Measurements from ENCODE around the gene TUSC2. TPM values are rescaled to one million over a fixed set of nuclear protein-coding genes. Genes with fewer than 3 reads are reported as not detected.

The TUSC2 gene
- total and polyA plus RNA-seq, 2 of the 8 experiments (the other 6 are each of a cell fraction or from before 2014, with no cell fraction given) = 33.3 to 65.4 TPM

- H3K9ac ChIP-seq (replicated peaks in 1 of 4; ENCODE audit: extremely low read depth in 1 of 4, low read depth in 3 of 4, low read length in 3 of 4) = peak overlapping the region in 2 of 4 experiments; percentile 36 to 42; a peak in 5 of 7 replicates
- WGBS, 2 experiments (ENCODE audit: extremely low coverage in 1 of 2, insufficient coverage in 1 of 2, insufficient read length in 1 of 2, insufficient replicate concordance in 2 of 2, low coverage in 1 of 2, low lambda C conversion rate in 2 of 2, missing lambda C conversion rate in 1 of 2) = 33% methylated on average over 7 of the region's 7 CpGs; no CpG with 5 or more reads in 1 of the 2 experiments
- POLR2A ChIA-PET (ENCODE audit: partially characterized antibody) = interaction anchor here (0.5 to 5.3 kb wide), 8 partner anchors 10 to 36 kb away, joined by 3 to 22 read pairs (median 4); partner anchors contain the start of gene RASSF1
Observed at GRCh38 chr3:50350213-50350526, 22.1 kb upstream of the TUSC2 start.

More at GRCh38 chr3:50350213-50350526, 22.1 kb upstream of the TUSC2 start:
- H3K79me2 ChIP-seq (ENCODE audit: control insufficient read depth in 1 of 2, insufficient read depth in 2 of 2, low read length in 2 of 2) = no peaks in the 10 kb centered on the region
- H4K5ac ChIP-seq (ENCODE audit: insufficient read length, low read depth, low read length) = no peak overlapping the region
- peak overlapping the region; percentile 82; the same call in 1 of the 2 replicates for H2AFZ ChIP-seq (ENCODE audit: low read length)
- H3K9me3 ChIP-seq (ENCODE audit: insufficient read depth in 2 of 2, low read depth in 1 of 2, low read length in 1 of 2) = no peaks in the 10 kb centered on the region
- H2BK12ac ChIP-seq (ENCODE audit: low read depth, low read length) = no peak overlapping the region; the same call in 1 of the 2 replicates
- peaks cover 17% of the 10 kb centered on the region for H3K23me2 ChIP-seq (ENCODE audit: low read depth, low read length)
- H3K27me3 ChIP-seq (replicated peaks in 1 of 4; ENCODE audit: control insufficient read depth in 3 of 4, extremely low read depth in 1 of 4, insufficient read depth in 3 of 4, low read length in 3 of 4) = peaks cover 0 to 7% (median 7%) of the 10 kb centered on the region in 4 experiments; a peak in 6 of 7 replicates
- H3K14ac ChIP-seq (ENCODE audit: insufficient read length) = no peak overlapping the region
- no peak overlapping the region for H3K27ac ChIP-seq (ENCODE audit: low read depth, low read length)
- no peak overlapping the region for H2BK20ac ChIP-seq (ENCODE audit: low read length)
- TF ChIP-seq SP4 (IDR thresholded peaks at IDR 0.05; ENCODE audit: low read length) (no peak), USF2 (IDR thresholded peaks at IDR 0.05; ENCODE audit: low read length) (no peak), SAP30 (IDR thresholded peaks at IDR 0.05; ENCODE audit: insufficient read depth, insufficient replicate concordance, low read length) (no peak), JUN (IDR thresholded peaks at IDR 0.05; ENCODE audit: low read depth, low read length) (no peak), TBP (IDR thresholded peaks at IDR 0.05; ENCODE audit: low read depth, low read length) (no peak)
- H3K56ac ChIP-seq (replicated peaks; ENCODE audit: insufficient read length, low read depth, low read length) = no peak overlapping the region
- H3K4me2 ChIP-seq (ENCODE audit: insufficient read depth in 1 of 2, low read depth in 2 of 2, low read length in 2 of 2) = peak overlapping the region; percentile 64 to 90
- CTCF ChIA-PET (ENCODE audit: partially characterized antibody) = interaction anchor here (0.7 to 13.4 kb wide), 14 partner anchors 11 to 282 kb away, joined by 3 to 136 read pairs (median 9); partner anchors contain the start of gene TMEM115
- peak overlapping the region; percentile 37; the same call in 1 of the 2 replicates for H4K8ac ChIP-seq (ENCODE audit: extremely low read depth, insufficient read depth, low read length)
- H3K36me3 ChIP-seq (ENCODE audit: control insufficient read depth in 2 of 4, insufficient read depth in 4 of 4, low read length in 3 of 4) = peaks cover 4 to 7% (median 6%) of the 10 kb centered on the region in 4 experiments; a peak in 5 of 8 replicates
- FAIRE-seq = no peak
- 0 out of 2 replicates have a peak overlapping the region, but pooled peaks have one; percentile 94 for H2BK5ac ChIP-seq (ENCODE audit: low read depth, low read length)
- no peak overlapping the region for H3K23ac ChIP-seq (ENCODE audit: insufficient read length)
- no peak overlapping the region for H4K91ac ChIP-seq (replicated peaks; ENCODE audit: insufficient read length, low read length)
- H4K20me1 ChIP-seq (replicated peaks in 1 of 2; ENCODE audit: control insufficient read depth in 1 of 2, insufficient read depth in 2 of 2, low read length in 2 of 2) = peaks cover 0 to 3% of the 10 kb centered on the region in 2 experiments
- H3K4ac ChIP-seq (replicated peaks; ENCODE audit: insufficient read length, low read depth, low read length) = no peak overlapping the region
- H2BK120ac ChIP-seq (replicated peaks; ENCODE audit: low read depth, low read length) = no peak overlapping the region
- no peak for DNase-seq (ENCODE audit: low read depth in 1 of 2, low spot score in 2 of 2)
- 0 out of 2 replicates have a peak overlapping the region, but pooled peaks have one; percentile 72 for H2BK15ac ChIP-seq (ENCODE audit: low read length)
- no peaks in the 10 kb centered on the region; the same call in 1 of the 2 replicates for H3K79me1 ChIP-seq (ENCODE audit: low read depth, low read length)
- peaks cover 0 to 11% (median 8%) of the 10 kb centered on the region in 4 experiments; a peak in 5 of 7 replicates for H3K4me1 ChIP-seq (replicated peaks in 1 of 4; ENCODE audit: control insufficient read depth in 3 of 4, insufficient read depth in 4 of 4, low read length in 3 of 4)
- peak overlapping the region; percentile 85; the same call in 1 of the 2 replicates for H3K18ac ChIP-seq (ENCODE audit: extremely low read depth, low read length)
- no peak overlapping the region for H2AK5ac ChIP-seq (ENCODE audit: low read depth, low read length)
- peak overlapping the region; percentile 79 to 87 (median 82) for H3K4me3 ChIP-seq (ENCODE audit: extremely low read depth in 1 of 4, insufficient read depth in 2 of 4, low read depth in 3 of 4, low read length in 4 of 4)
